ENCODE measurements around the gene C9orf78.
"Not testable (repeated sequence)": the region's sequence is repeated elsewhere in the genome, so short reads cannot be mapped to it uniquely, and the experiment has no call there.

The C9orf78 gene

GRCh38 chr9:129809346-129809745 is 25.7 kb downstream of the C9orf78 start:
- no peak for DNase-seq

- no peak for DNase-seq
Measured at GRCh38 chr9:129806061-129806460, 29.0 kb downstream of the C9orf78 start.

- no peak for DNase-seq
Measured at GRCh38 chr9:129803676-129804060, 31.4 kb downstream of the C9orf78 start.

GRCh38 chr9:129802833-129803675 is 32.0 kb downstream of the C9orf78 start, which contains the start of gene TOR1B:
Gene TOR1B (plus strand): TSS chr9:129803184. CDS start chr9:129803213, 29 bp downstream.
- peak; percentile 93 for DNase-seq

- DNase-seq: no peak
Measured at GRCh38 chr9:129801504-129801903, 33.6 kb downstream of the C9orf78 start.

GRCh38 chr9:129798973-129799372 is 36.1 kb downstream of the C9orf78 start:
- no peak for DNase-seq

- DNase-seq: not testable (repeated sequence)
Measured at GRCh38 chr9:129796029-129796428, 39.0 kb downstream of the C9orf78 start.

GRCh38 chr9:129794549-129794948 is 40.5 kb downstream of the C9orf78 start:
- no peak for DNase-seq

- DNase-seq: no peak
Measured at GRCh38 chr9:129786481-129786880, 48.6 kb downstream of the C9orf78 start.

- DNase-seq: no peak
Measured at GRCh38 chr9:129785866-129786265, 49.2 kb downstream of the C9orf78 start.

GRCh38 chr9:129784970-129785369 is 50.1 kb downstream of the C9orf78 start:
- DNase-seq: not testable (repeated sequence)

GRCh38 chr9:129783516-129784361 is 51.3 kb downstream of the C9orf78 start:
- peak; percentile 79 for DNase-seq

GRCh38 chr9:129781981-129782380 is 53.1 kb downstream of the C9orf78 start:
- no peak for DNase-seq

- DNase-seq: no peak
Measured at GRCh38 chr9:129781131-129781530, 53.9 kb downstream of the C9orf78 start.

GRCh38 chr9:129779560-129780190 is 55.4 kb downstream of the C9orf78 start:
- DNase-seq: no peak

GRCh38 chr9:129778469-129778868 is 56.6 kb downstream of the C9orf78 start:
- no peak for DNase-seq

GRCh38 chr9:129777769-129778130 is 57.3 kb downstream of the C9orf78 start:
- DNase-seq: no peak
